ENCODE measurements around the gene ARVCF. TPM values are rescaled to one million over a fixed set of nuclear protein-coding genes. Genes with fewer than 3 reads are reported as not detected.

ARVCF gene
- total and polyA plus RNA-seq, 2 experiments from 2014 or later = 15.6 to 122 TPM

DNA sequence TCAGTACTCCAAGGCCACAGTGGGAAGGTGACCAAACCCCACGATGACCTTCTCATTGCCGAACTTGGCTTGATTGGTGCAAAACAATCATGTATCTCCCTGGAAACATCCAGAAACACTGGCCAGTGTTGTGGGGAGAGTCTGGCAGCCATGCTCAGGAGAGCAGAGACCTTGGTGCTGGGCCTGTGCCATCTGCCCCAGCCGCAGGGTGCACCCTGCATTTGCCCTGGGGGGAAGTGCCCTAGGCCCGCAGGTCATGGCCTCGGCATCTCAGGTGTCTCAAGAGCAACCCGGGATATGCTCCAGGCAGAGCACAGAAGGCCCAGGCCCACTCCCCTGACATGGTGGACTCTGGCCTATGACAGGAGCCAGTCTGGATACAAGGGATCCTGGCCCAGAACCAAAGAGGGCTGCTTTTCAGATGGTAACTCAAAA, 23.7 kb downstream of the ARVCF start (continued):
- TF ChIP-seq, protein P1, sequence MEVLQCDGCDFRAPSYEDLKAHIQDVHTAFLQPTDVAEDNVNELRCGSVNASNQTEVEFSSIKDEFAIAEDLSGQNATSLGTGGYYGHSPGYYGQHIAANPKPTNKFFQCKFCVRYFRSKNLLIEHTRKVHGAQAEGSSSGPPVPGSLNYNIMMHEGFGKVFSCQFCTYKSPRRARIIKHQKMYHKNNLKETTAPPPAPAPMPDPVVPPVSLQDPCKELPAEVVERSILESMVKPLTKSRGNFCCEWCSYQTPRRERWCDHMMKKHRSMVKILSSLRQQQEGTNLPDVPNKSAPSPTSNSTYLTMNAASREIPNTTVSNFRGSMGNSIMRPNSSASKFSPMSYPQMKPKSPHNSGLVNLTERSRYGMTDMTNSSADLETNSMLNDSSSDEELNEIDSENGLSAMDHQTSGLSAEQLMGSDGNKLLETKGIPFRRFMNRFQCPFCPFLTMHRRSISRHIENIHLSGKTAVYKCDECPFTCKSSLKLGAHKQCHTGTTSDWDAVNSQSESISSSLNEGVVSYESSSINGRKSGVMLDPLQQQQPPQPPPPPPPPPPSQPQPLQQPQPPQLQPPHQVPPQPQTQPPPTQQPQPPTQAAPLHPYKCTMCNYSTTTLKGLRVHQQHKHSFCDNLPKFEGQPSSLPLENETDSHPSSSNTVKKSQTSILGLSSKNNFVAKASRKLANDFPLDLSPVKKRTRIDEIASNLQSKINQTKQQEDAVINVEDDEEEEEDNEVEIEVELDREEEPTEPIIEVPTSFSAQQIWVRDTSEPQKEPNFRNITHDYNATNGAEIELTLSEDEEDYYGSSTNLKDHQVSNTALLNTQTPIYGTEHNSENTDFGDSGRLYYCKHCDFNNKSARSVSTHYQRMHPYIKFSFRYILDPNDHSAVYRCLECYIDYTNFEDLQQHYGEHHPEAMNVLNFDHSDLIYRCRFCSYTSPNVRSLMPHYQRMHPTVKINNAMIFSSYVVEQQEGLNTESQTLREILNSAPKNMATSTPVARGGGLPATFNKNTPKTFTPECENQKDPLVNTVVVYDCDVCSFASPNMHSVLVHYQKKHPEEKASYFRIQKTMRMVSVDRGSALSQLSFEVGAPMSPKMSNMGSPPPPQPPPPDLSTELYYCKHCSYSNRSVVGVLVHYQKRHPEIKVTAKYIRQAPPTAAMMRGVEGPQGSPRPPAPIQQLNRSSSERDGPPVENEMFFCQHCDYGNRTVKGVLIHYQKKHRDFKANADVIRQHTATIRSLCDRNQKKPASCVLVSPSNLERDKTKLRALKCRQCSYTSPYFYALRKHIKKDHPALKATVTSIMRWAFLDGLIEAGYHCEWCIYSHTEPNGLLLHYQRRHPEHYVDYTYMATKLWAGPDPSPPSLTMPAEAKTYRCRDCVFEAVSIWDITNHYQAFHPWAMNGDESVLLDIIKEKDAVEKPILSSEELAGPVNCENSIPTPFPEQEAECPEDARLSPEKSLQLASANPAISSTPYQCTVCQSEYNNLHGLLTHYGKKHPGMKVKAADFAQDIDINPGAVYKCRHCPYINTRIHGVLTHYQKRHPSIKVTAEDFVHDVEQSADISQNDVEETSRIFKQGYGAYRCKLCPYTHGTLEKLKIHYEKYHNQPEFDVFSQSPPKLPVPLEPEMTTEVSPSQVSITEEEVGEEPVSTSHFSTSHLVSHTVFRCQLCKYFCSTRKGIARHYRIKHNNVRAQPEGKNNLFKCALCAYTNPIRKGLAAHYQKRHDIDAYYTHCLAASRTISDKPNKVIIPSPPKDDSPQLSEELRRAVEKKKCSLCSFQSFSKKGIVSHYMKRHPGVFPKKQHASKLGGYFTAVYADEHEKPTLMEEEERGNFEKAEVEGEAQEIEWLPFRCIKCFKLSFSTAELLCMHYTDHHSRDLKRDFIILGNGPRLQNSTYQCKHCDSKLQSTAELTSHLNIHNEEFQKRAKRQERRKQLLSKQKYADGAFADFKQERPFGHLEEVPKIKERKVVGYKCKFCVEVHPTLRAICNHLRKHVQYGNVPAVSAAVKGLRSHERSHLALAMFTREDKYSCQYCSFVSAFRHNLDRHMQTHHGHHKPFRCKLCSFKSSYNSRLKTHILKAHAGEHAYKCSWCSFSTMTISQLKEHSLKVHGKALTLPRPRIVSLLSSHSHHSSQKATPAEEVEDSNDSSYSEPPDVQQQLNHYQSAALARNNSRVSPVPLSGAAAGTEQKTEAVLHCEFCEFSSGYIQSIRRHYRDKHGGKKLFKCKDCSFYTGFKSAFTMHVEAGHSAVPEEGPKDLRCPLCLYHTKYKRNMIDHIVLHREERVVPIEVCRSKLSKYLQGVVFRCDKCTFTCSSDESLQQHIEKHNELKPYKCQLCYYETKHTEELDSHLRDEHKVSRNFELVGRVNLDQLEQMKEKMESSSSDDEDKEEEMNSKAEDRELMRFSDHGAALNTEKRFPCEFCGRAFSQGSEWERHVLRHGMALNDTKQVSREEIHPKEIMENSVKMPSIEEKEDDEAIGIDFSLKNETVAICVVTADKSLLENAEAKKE (CRISPR knock-in tag; IDR thresholded peaks at IDR 0.05) = no peak
- TF ChIP-seq EZH2 (IDR thresholded peaks at IDR 0.05; ENCODE audit: low read depth, unreplicated experiment) = no peak
- TF ChIP-seq POLR2AphosphoS5 (IDR thresholded peaks at IDR 0.05; ENCODE audit: low read depth) = no peak
- no peak for TF ChIP-seq ZNF114 (CRISPR knock-in tag; IDR thresholded peaks at IDR 0.05)

DNA sequence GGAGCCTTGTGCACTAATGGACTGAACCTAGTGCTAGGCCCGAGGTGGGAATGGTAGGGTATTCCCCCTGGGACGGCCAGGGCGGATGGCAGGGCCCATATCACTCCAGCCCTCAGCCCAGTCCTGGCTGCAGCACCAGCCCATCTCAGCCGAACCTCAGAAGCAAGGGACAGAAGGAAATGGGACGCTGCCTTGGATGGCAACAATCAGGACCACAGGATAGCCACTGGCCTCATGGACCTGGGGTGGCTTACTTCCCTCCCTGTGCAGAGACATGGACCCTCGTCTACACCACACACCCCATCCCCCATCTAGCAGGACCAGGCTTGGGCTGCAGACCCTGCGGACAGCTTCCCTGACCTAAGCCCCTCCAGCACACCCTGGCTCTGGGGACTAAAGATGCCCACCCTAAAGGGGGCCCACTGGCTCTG, 24.1 kb downstream of the ARVCF start:
- TF ChIP-seq ZNF331 (CRISPR knock-in tag; IDR thresholded peaks at IDR 0.05; ENCODE audit: low read depth) (no peak), CREB1 (CRISPR knock-in tag; IDR thresholded peaks at IDR 0.05; ENCODE audit: low read depth) (no peak)
- Mint-ChIP-seq H3K27ac (no peak overlapping the region), H3K4me3 (no peak overlapping the region), H3K36me3 (ENCODE audit: low read depth) (no peaks in the 10 kb centered on the region), H3K27me3 (ENCODE audit: insufficient read depth, low read depth, poor library complexity) (peaks cover 5% of the 10 kb centered on the region), H3K4me1 (no peaks in the 10 kb centered on the region; the same call in 1 of the 3 replicates), H3K9me3 (no peaks in the 10 kb centered on the region)
- DNase-seq (ENCODE audit: low spot score) (no peak), ATAC-seq (no peak)
- Histone ChIP-seq H3K4me2 (no peak overlapping the region), H3K27ac (ENCODE audit: low read depth) (no peak overlapping the region), H3K9me2 (ENCODE audit: insufficient read depth) (no peaks in the 10 kb centered on the region), H3K4me1 (ENCODE audit: insufficient read depth) (peaks cover under 1% of the 10 kb centered on the region; the same call in 1 of the 2 replicates), H3K36me3 (ENCODE audit: insufficient read depth) (no peaks in the 10 kb centered on the region), H4K20me1 (replicated peaks; ENCODE audit: insufficient read depth) (no peaks in the 10 kb centered on the region), H2AFZ (no peak overlapping the region), H3K27me3 (ENCODE audit: insufficient read depth) (no peaks in the 10 kb centered on the region), H3F3A (replicated peaks; ENCODE audit: low read depth) (no peaks in the 10 kb centered on the region), H3K4me3 (no peak overlapping the region), H3K79me2 (replicated peaks; ENCODE audit: insufficient read depth) (no peaks in the 10 kb centered on the region)
